Neural progenitor cell (in vitro differentiated cells): Measurements from ENCODE around the gene FOXO6.

ENCODE experiments used
- EZH2 ChIP-seq: fragments of 200-600 bp; sonication (generic); IDR thresholded peaks from 2 replicates; pipeline ENCODE4 v1.6.1; 2017; ENCODE audit warnings: antibody characterized with exemption, mild to moderate bottlenecking, moderate library complexity
- TF ChIP-seq, protein P1 (sequence below): fragments of 200-600 bp; sonication (generic); IDR thresholded peaks from 2 replicates; pipeline ENCODE4 v1.5.1; 2017; ENCODE audit warnings: antibody characterized with exemption, mild to moderate bottlenecking

DNA sequence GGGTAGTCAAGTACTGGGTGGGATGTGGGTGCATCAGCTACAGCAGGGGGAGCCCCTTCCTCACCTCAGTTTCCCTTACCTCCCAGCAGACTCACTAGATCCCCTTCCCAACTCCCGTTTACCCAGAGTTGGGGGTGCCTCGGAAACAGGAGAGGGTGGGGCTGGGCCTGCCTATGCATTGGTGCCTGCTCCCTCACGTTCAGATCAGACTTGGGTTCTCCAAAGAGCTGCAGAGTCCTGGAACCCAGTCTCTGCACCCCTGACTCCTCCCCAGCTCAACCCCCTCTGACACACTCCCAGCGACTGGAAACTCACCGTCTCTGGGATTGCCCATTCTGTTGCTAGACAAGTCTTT, 6.0 kb downstream of the FOXO6 start:
- TF ChIP-seq, protein P1, sequence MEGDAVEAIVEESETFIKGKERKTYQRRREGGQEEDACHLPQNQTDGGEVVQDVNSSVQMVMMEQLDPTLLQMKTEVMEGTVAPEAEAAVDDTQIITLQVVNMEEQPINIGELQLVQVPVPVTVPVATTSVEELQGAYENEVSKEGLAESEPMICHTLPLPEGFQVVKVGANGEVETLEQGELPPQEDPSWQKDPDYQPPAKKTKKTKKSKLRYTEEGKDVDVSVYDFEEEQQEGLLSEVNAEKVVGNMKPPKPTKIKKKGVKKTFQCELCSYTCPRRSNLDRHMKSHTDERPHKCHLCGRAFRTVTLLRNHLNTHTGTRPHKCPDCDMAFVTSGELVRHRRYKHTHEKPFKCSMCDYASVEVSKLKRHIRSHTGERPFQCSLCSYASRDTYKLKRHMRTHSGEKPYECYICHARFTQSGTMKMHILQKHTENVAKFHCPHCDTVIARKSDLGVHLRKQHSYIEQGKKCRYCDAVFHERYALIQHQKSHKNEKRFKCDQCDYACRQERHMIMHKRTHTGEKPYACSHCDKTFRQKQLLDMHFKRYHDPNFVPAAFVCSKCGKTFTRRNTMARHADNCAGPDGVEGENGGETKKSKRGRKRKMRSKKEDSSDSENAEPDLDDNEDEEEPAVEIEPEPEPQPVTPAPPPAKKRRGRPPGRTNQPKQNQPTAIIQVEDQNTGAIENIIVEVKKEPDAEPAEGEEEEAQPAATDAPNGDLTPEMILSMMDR: no peak
- no peak for TF ChIP-seq EZH2
